Stimulated activated CD8-positive, alpha-beta memory T cell treated with anti-CD3 and anti-CD28 coated beads, Interleukin-15, amount 100 ng/mL, for 24 hours (primary cell): ENCODE results near the gene ADORA1.

ENCODE experiments used
- DNase-seq: peaks from one replicate; pipeline ENCODE4 v3.0.0-alpha.2; 2020; ENCODE audit warnings: low read depth

ADORA1 gene

GRCh38 chr1:203159844-203160243, 32.3 kb downstream of the ADORA1 start:
- no peak for DNase-seq

- DNase-seq: no peak
Observed at GRCh38 chr1:203161175-203161574, 33.6 kb downstream of the ADORA1 start.

GRCh38 chr1:203161703-203162102, 34.2 kb downstream of the ADORA1 start:
- no peak for DNase-seq

- DNase-seq: no peak
Observed at GRCh38 chr1:203162403-203162802, 34.9 kb downstream of the ADORA1 start.

GRCh38 chr1:203163891-203164635, 36.5 kb downstream of the ADORA1 start:
- no peak for DNase-seq

DNA sequence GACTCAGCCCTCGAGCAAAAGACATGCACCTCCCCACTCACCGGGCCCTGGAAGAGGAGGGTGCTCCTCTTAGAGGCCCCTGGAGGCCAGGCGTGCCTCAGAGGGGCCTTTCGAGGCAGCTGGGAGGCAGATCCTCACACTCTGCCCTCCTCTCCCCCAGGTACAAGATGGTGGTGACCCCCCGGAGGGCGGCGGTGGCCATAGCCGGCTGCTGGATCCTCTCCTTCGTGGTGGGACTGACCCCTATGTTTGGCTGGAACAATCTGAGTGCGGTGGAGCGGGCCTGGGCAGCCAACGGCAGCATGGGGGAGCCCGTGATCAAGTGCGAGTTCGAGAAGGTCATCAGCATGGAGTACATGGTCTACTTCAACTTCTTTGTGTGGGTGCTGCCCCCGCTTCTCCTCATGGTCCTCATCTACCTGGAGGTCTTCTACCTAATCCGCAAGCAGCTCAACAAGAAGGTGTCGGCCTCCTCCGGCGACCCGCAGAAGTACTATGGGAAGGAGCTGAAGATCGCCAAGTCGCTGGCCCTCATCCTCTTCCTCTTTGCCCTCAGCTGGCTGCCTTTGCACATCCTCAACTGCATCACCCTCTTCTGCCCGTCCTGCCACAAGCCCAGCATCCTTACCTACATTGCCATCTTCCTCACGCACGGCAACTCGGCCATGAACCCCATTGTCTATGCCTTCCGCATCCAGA, 37.7 kb downstream of the ADORA1 start:
- DNase-seq: no peak

DNA sequence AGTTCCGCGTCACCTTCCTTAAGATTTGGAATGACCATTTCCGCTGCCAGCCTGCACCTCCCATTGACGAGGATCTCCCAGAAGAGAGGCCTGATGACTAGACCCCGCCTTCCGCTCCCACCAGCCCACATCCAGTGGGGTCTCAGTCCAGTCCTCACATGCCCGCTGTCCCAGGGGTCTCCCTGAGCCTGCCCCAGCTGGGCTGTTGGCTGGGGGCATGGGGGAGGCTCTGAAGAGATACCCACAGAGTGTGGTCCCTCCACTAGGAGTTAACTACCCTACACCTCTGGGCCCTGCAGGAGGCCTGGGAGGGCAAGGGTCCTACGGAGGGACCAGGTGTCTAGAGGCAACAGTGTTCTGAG, 38.3 kb downstream of the ADORA1 start:
- no peak for DNase-seq

DNA sequence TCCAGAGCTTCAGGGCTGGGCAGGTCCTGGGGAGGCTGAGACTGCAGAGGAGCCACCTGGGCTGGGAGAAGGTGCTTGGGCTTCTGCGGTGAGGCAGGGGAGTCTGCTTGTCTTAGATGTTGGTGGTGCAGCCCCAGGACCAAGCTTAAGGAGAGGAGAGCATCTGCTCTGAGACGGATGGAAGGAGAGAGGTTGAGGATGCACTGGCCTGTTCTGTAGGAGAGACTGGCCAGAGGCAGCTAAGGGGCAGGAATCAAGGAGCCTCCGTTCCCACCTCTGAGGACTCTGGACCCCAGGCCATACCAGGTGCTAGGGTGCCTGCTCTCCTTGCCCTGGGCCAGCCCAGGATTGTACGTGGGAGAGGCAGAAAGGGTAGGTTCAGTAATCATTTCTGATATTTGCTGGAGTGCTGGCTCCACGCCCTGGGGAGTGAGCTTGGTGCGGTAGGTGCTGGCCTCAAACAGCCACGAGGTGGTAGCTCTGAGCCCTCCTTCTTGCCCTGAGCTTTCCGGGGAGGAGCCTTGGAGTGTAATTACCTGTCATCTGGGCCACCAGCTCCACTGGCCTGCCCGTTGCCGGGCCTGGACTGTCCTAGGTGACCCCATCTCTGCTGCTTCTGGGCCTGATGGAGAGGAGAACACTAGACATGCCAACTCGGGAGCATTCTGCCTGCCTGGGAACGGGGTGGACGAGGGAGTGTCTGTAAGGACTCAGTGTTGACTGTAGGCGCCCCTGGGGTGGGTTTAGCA, 38.8 kb downstream of the ADORA1 start:
- no peak for DNase-seq

GRCh38 chr1:203167026-203167912, 39.7 kb downstream of the ADORA1 start:
- no peak for DNase-seq

- DNase-seq: no peak
Observed at GRCh38 chr1:203167913-203168200, 40.3 kb downstream of the ADORA1 start.

- no peak for DNase-seq
Observed at GRCh38 chr1:203168256-203168786, 40.8 kb downstream of the ADORA1 start.

GRCh38 chr1:203168991-203169390, 41.5 kb downstream of the ADORA1 start:
- no peak for DNase-seq

DNA sequence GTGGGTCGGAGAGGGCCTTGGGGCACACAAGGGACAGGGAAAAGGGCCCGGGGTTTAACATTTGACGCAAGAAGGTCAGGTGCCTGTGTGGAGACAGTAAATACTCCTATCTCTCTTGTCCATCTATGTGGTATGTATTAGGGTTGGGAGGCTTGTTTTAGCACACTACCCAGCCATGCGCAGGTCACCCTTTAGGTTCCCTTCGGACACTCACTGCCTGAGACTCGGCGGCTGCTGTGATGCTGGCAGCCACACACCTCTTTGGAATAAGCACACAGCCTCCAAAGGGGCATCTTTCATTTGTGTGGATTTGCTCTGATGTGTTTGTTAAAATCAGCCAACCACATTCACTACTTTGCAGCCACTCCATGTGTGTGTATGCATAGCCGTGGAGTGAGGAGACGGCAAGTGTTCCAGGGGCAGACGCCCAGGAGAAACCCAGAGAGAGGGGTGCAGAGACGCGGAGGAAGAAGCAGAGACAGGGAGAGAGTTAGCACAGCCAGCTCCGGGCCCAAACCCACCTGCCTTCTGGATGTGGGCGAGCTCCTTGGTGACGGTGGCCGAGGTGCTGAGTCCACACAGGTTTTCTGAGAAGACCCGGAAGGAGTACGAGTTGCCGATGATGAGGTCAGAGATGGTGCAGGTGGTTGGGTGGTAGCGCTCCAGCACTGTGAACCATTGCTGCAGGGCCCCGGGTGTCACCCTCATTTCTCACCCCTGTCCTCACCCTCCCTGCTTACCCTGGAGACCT, 42.4 kb downstream of the ADORA1 start:
- DNase-seq: no peak

GRCh38 chr1:203170625-203171330, 43.3 kb downstream of the ADORA1 start:
- no peak for DNase-seq

DNA sequence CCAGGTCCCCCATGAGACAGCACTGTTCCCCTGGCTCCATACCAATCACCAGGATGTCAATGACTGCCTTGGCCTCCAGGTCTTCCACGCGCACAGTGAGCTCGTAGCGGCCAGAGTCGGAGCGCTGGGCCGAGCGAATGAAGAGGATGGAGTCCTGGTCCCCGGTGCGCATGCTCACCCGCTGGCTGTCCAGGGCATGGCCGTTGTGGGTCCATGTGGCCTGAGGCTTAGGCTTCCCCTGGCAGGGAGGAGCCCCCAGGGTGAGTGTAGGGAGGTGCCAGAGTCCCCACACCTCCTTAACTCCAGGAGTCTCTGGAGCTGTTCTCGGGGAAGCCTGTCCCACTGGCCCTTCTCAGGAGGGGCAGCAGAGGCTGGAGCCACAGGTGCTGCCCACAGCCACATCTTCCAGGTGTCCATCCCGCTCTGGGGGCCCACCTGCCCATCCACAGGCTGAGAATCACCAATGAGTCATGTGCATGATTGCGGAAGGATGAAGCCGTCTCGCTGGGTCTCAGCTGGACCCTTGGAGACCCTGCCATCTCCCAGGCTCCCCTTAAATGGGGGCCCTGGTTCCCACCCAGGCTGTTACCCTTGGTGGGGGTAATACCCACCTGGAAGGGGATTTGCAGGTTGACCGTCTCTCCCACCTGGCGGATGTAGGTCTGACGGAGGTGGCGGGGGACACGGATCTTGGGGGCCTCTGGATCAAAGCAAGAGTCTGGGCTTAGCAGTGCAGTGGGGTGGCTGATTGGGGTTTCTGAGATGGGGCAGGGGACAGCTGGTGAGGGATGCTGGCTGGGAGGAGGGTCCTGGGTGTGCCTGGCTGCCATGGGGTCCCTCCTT, 44.0 kb downstream of the ADORA1 start:
- DNase-seq: no peak

GRCh38 chr1:203172184-203173010, 44.9 kb downstream of the ADORA1 start:
- peak; percentile 8 for DNase-seq

- no peak for DNase-seq
Observed at GRCh38 chr1:203173011-203173555, 45.6 kb downstream of the ADORA1 start.

DNA sequence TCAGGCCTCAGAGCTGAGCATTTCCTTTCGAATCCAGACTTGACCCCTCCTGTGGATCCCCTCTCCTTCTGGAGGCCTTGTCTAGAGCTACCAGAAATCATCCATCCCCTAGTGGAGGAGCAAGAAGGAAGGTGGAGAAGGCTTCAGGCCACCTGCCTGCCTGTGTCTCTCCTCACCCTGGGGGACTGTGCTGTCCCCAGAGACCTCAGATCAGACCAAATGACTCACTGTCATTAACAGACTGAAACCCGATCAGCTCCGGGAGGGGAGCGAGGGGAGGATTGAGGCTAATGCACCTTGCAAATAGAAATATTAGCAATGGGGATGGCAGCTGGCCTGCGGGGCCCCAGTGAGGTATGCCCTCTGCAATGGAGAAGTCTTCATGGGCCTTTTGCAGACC, 46.0 kb downstream of the ADORA1 start:
- no peak for DNase-seq
